Smooth muscle cell (in vitro differentiated cells): ENCODE measurements around the gene OR56A4. TPM values are rescaled to one million over a fixed set of nuclear protein-coding genes. Genes with fewer than 3 reads are reported as not detected.

ENCODE experiments used
- DNase-seq: peaks from one replicate; lab custom pipeline; 2025; ENCODE audit not compliant: unreplicated experiment; lab: John Stamatoyannopoulos, UW
- H2AFZ ChIP-seq: fragments of 200-600 bp; sonication (generic); 2 replicates; pipeline ENCODE4 v1.6.0; 2016; ENCODE audit warnings: antibody characterized with exemption, low read depth, mild to moderate bottlenecking
- H3F3A ChIP-seq: fragments of 200-600 bp; sonication (generic); 2 replicates; pipeline ENCODE4 v1.6.0; 2017; ENCODE audit warnings: antibody characterized with exemption, low read depth
- H3K27ac ChIP-seq: fragments of 200-600 bp; sonication (generic); 2 replicates; pipeline ENCODE4 v1.5.1; 2016; ENCODE audit warnings: low read depth, mild to moderate bottlenecking
- H3K27me3 ChIP-seq: fragments of 200-600 bp; sonication (generic); 2 replicates; pipeline ENCODE4 v1.6.1; 2016; ENCODE audit warnings: low read depth, mild to moderate bottlenecking
- H3K36me3 ChIP-seq: fragments of 200-600 bp; sonication (generic); 2 replicates; pipeline ENCODE4 v1.5.1; 2016; ENCODE audit warnings: low read depth
- H3K4me1 ChIP-seq: fragments of 200-600 bp; sonication (generic); 2 replicates; pipeline ENCODE4 v1.5.1; 2016; ENCODE audit warnings: low read depth
- H3K4me2 ChIP-seq: fragments of 200-600 bp; sonication (generic); 2 replicates; pipeline ENCODE4 v1.6.0; 2016; ENCODE audit warnings: mild to moderate bottlenecking
- H3K4me3 ChIP-seq: fragments of 200-600 bp; sonication (generic); 2 replicates; pipeline ENCODE4 v1.5.1; 2016; ENCODE audit warnings: mild to moderate bottlenecking
- H3K79me2 ChIP-seq: fragments of 200-600 bp; sonication (generic); 2 replicates; pipeline ENCODE4 v1.6.0; 2016; ENCODE audit warnings: low read depth, mild to moderate bottlenecking
- H3K9ac ChIP-seq: fragments of 200-600 bp; sonication (generic); 2 replicates; pipeline ENCODE4 v1.6.0; 2016; ENCODE audit warnings: low read depth
- H3K9me3 ChIP-seq: fragments of 200-600 bp; sonication (generic); replicated peaks from 2 replicates; pipeline ENCODE4 v1.5.1; 2016; ENCODE audit warnings: low read depth
- H4K20me1 ChIP-seq: fragments of 200-600 bp; sonication (generic); 2 replicates; pipeline ENCODE4 v1.6.0; 2016; ENCODE audit warnings: low read depth
- CTCF ChIP-seq: fragments of 200-600 bp; sonication (generic); IDR thresholded peaks from 2 replicates; pipeline ENCODE4 v1.5.1; 2017; ENCODE audit warnings: borderline replicate concordance, mild to moderate bottlenecking, antibody characterized with exemption; ENCODE audit not compliant: insufficient read depth, poor library complexity, severe bottlenecking
- WGBS: methylation state at CpG from one replicate; pipeline ENCODE4 v1.1.7; 2016; ENCODE audit warnings: low lambda C conversion rate; 5-methylcytosine and 5-hydroxymethylcytosine counted together
- polyA plus RNA-seq: library from polyadenylated mRNA; unstranded; fragments of >200 nt; fragmentation: Nextera tagmentation; extraction: Ambion mirVana; gene quantifications from 2 replicates; pipeline ENCODE4 v1.2.1, GENCODE V29; 2016
- total RNA-seq: library from RNA; depleted of rRNA; stranded (reverse); fragments of >200 nt; gene quantifications from 2 replicates; pipeline ENCODE4 v1.2.3, GENCODE V29; 2014

The OR56A4 gene
- total and polyA plus RNA-seq, 2 experiments from 2014 or later, result 0.13 TPM; not detected in 1

GRCh38 chr11:5994791-5995190 lies 12.0 kb downstream of the OR56A4 start:
- H3K27ac ChIP-seq, result no peak overlapping the region
- H3K4me3 ChIP-seq, result no peak overlapping the region
- 86% methylated on average over 14 of the region's 14 CpGs for WGBS
- H3K4me1 ChIP-seq, result no peaks in the 10 kb centered on the region
- peaks cover 8% of the 10 kb centered on the region for H3K27me3 ChIP-seq
- no peak for DNase-seq
- no peak overlapping the region for H2AFZ ChIP-seq
- H4K20me1 ChIP-seq, result no peaks in the 10 kb centered on the region
- no peaks in the 10 kb centered on the region for H3F3A ChIP-seq
- no peak overlapping the region for H3K4me2 ChIP-seq
- H3K9me3 ChIP-seq, result no peaks in the 10 kb centered on the region
- no peak for TF ChIP-seq CTCF
- no peak overlapping the region for H3K9ac ChIP-seq
- H3K79me2 ChIP-seq, result no peaks in the 10 kb centered on the region
- no peaks in the 10 kb centered on the region for H3K36me3 ChIP-seq

GRCh38 chr11:5992604-5993251 lies 14.0 kb downstream of the OR56A4 start:
- no peaks in the 10 kb centered on the region for H3K4me1 ChIP-seq

GRCh38 chr11:5992150-5992549 lies 14.6 kb downstream of the OR56A4 start:
- Histone ChIP-seq H3K9me3 (no peaks in the 10 kb centered on the region), H3F3A (no peaks in the 10 kb centered on the region), H3K79me2 (no peaks in the 10 kb centered on the region), H3K36me3 (no peaks in the 10 kb centered on the region), H3K4me1 (no peaks in the 10 kb centered on the region), H3K4me2 (no peak overlapping the region), H3K27ac (no peak overlapping the region), H3K4me3 (no peak overlapping the region), H3K27me3 (peaks cover under 1% of the 10 kb centered on the region), H2AFZ (no peak overlapping the region), H3K9ac (no peak overlapping the region), H4K20me1 (no peaks in the 10 kb centered on the region)
- TF ChIP-seq CTCF, result no peak
- no peak for DNase-seq
- 80% methylated on average over 3 of the region's 3 CpGs for WGBS

More at GRCh38 chr11:5992604-5993251, 14.0 kb downstream of the OR56A4 start:
- Histone ChIP-seq H3K27ac (no peak overlapping the region), H4K20me1 (no peaks in the 10 kb centered on the region), H2AFZ (no peak overlapping the region), H3K9ac (no peak overlapping the region), H3F3A (no peaks in the 10 kb centered on the region), H3K79me2 (no peaks in the 10 kb centered on the region), H3K9me3 (no peaks in the 10 kb centered on the region), H3K4me3 (no peak overlapping the region), H3K4me2 (no peak overlapping the region), H3K27me3 (peaks cover 6% of the 10 kb centered on the region), H3K36me3 (no peaks in the 10 kb centered on the region)
- no peak for DNase-seq
- TF ChIP-seq CTCF, result peak; percentile 58
- WGBS, result 62% methylated on average over 3 of the region's 3 CpGs

- Histone ChIP-seq H3K27me3 (no peaks in the 10 kb centered on the region), H3K36me3 (no peaks in the 10 kb centered on the region), H3K79me2 (no peaks in the 10 kb centered on the region), H3K27ac (no peak overlapping the region), H4K20me1 (no peaks in the 10 kb centered on the region), H3K4me3 (no peak overlapping the region), H3K4me2 (no peak overlapping the region), H3K9me3 (no peaks in the 10 kb centered on the region), H3K9ac (no peak overlapping the region), H2AFZ (no peak overlapping the region), H3K4me1 (no peaks in the 10 kb centered on the region), H3F3A (no peaks in the 10 kb centered on the region)
- no peak for TF ChIP-seq CTCF
- no peak for DNase-seq
- 92% methylated on average over 4 of the region's 4 CpGs for whole genome bisulfite sequencing
Measured at GRCh38 chr11:5989203-5989602, 17.5 kb downstream of the OR56A4 start.
